NCI-H2227 (cell line): ENCODE results near the gene ANO1.

Source experiments
- DNase-seq: peaks from one replicate; lab custom pipeline; 2025; ENCODE audit not compliant: unreplicated experiment; lab: John Stamatoyannopoulos, UW

ANO1 gene

DNA sequence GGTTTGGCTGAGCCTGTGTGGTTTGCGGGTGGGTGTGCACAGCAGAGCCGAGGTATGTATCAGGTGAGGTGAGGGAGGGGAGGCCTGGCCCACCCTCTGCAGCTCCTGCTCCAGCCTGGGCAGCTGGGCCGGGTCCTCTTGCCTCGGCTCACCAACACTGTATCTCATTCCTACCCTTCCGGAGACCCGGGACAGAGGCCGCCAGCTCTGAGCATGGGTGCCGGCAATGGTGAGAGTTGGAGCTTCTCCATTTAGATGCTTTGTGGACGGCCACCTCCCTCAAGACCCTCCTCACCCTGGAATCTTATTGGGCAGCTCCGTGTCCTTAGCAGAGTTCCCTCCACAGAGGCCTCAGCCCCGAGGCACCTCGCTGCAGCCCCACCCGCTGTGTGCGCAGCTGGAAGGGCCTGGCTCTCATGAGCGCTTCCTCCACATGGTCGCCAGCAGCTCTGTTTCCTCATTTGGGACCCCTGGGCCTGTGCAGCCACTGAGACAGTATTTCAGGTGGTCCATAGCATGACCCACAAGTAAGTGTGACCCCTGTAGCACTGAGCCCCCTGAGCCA, 55.7 kb downstream of the ANO1 start:
- DNase-seq: no peak

DNA sequence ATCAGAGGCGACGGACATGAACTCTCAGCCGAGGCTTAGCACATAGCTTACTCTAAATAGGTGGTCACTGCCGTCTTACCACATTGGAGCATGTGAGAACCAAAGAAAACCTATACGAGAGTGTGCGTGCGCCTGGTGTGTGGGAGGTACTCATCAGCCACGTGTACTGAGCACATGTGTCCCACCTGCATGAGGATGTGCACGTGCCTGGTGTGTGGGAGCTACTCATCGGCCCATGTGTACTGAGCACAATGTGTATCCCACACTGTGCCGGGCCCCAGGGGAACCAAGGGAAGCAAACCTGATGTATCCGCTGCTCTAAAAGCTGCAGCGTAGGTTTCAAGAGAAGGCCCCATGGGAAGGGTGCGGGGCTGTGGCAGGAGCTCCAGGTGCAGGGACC, 56.4 kb downstream of the ANO1 start:
- DNase-seq: no peak

DNA sequence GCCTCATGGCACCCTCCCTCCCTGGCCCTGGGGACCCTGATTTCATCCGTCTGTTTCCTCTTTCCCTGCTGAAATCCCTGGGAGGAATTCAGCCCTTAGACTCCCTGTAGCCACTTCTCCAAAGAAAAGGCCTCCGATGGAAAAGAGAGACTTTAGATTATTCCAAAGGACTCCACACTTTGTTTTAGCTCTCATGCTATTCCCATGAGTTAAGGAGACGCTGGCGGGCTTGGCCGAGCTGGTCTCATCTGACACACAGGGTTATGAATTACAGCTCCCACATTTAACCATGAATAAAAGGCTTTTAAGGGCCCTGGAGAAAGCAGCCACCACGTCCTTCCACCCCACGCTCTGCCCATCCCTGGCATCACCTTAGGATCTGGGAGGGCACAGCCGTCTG, 57.0 kb downstream of the ANO1 start:
- DNase-seq: no peak

DNA sequence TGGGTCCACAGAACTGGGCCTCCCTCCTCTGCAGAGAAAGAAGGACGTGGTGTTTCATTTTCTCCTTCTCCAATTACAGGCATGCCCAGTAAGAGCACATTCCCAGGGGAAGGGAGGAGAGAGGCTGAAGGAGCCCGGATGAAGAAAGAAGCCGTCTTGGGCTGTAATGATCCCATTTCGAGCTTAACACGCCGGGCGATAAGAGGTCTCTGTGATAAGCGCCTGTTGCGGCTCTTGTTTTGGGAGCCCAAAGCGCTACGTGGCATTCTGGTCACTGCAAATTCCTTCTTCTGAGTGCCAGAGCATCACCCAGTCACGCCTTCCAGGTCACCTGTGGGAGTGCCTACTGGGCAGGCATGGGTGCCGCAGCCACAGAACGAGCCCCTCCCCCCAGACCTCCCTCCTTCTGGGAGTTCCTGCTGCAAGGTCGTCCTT, 57.5 kb downstream of the ANO1 start:
- no peak for DNase-seq

DNA sequence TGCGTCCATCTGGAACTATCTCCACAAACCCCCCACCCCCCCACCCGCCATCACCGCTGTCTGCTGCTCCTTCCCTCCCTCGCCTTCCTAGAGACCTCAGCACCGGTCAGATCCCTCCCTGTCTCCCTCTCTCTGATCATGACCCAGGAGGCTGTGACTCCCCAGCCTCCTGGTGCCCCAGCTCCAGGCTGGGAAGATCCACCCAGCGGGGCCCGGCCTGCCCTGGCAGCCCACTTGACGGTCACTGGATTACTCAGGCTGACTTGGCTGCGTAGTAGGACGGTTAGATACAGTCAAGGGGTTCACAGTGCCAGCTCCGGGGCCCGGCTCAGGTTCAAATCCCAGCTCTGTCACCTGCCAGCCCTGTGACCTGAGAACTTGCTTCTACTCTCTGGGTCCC, 59.3 kb downstream of the ANO1 start:
- DNase-seq: no peak

DNA sequence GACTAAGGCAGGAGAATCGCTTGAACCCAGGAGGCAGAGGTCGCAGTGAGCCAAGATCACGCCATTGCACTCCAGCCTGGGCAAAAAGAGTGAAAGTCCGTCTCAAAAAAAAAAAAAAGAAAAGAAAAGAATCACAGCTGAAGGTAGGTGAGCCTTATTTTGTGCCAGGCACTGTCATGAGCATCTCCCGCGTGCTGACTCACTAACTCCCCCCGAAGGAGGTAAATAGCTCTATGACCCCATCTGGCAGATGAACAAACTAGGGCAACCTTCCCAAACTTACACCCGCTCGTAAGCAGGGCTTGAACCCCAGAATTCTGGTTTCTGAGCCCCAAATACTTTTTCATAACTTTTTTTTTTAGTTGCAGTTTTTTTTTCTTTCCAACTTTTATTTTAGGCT, 60.3 kb downstream of the ANO1 start:
- DNase-seq: no peak

DNA sequence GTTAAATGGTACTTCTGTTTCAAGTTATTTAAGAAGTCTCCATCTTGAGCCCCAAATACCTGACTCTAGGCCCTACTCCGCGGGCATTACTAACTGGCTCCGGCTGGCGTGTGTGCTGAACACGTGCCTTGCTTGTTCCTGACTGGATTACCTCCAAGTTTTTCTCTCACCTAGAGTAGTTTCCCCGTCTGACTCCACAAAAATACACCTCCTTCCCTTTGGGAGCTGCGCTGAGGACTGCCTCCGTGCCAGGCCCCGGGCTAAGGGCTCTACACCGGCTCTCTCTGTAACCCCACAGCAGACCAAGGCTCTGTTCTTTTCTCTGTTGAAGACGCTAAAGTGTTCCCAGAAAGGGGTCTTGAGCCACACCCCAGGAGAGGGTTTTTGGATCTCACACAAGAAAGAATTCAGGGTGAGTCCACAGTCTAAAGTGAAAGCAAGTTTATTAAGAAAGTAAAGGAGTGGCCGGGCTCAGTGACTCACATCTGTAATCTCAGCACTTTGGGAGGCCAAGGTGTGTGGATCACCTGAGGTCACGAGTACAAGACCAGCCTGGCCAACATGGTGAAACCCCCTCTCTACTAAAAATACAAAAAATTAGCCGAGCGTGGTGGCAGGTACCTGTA, 61.8 kb downstream of the ANO1 start:
- no peak for DNase-seq

DNA sequence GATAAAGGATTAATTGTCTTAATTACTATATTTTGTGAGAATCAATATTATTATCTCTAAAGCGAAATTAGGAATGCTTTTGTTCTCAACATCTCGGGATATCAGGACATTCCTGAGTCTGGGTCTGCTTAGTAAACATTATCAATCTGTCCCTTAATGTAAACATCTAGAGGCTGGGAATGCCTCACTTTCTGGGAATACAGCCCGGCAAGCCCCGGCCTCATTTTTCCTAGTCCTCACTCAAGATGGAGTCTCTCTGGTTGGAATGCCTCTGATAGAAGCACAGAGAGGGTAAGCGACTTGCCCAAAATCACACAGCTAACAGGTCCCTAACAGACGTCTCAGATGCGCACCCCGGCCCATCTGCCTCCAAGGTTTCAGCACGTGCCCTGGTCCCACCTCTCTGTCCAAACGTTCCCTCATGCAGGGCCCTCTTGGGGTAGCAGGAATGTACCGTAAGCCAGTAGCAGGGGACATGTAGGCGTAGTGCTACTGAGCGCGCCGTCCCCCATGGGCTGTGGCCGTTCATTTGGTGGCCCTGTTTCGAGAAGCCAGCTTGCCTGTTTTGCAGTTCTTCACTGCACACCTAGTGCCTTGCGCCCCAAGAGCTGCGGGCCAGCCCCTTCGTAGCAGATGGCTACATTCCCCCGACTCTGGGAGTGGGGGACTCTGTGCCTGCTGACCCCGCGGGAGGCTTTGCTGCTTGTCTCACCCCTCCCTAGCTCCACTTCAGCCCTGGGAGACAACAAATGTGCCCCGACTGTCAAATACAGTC, 62.8 kb downstream of the ANO1 start:
- no peak for DNase-seq

DNA sequence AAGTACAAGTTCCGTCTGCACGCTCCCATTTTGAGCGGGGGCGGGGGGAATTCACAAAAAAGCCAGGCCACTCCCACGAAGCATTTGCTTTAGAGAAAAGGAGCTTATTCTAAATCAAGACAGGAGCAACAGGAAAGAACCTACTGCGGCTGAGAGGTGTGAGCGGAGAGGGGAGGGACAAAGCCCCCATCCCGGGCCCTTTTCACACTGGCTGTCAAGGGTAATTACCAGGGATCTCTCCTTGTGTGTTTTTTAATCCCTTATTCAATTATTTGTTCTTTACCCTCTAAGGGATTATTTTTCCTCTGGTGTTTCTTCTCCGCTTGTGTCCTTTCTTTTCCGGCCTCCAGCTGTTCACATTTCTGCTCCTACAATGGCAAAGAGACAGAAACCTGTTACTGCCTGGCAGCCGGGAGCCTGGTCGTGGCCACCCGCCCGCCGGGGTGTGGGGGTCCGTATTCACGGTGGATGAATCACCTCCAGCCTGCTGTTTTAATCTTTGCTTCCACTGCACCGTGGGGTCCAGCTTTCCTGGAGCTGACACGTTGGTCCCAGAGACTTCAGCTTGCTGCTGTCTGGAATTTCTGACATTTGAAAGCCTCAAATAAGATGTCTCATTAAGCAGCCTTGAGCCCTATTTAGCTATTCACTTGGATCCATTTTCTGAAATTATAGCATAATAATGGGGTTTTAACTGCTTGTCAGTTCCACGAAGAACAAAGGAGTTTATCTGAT, 63.5 kb downstream of the ANO1 start:
- DNase-seq: peak; percentile 61

DNA sequence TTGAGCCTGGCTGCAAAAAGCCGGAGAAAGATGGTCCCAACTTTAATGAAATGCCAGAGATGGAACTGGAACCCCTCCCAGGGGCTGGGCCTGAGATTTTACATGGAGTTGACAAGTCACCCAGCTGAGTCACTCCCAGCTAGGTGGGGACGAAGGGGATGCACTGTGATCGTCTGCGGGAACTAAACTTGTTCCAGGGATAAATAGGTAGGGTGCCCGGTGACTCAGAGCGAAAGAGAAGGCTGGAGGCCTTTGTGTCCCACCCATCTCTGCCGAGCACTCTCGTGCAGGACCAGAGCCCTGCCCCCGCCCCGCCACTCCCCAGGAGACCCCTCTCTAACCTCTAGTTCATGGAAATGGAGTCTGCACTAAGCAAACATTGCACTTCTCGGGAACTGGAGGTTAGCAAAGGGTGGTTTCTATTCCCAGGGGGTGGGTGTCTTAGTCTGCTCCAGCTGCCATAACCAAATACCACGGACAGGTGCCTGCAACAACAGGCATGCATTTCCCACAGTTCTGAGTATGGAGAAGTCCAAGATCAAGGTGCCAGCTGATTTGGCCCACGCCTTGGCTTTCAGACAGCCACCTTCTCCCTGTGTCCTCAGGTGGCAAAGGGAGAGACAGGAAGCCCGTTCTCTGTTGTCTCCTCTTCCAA, 64.2 kb downstream of the ANO1 start:
- DNase-seq: no peak

DNA sequence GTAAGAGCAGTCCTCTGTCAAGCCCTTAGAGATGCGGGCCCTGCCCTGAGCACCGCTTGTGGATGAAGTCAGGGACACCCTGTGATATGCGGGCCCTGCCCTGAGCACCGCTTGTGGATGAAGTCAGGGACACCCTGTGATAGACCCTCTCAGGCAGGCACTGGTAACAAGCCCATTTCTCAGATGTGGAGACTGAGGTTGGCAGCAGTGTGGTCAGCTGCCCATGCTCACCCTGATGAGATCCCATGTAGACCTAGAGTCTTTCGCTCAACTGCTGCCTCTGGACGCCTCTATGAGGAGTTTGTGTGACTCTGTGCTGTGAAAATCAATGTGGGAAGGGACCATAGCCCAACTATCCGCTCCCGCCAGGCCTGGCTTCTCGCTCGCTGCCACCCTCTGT, 66.1 kb downstream of the ANO1 start:
- no peak for DNase-seq

DNA sequence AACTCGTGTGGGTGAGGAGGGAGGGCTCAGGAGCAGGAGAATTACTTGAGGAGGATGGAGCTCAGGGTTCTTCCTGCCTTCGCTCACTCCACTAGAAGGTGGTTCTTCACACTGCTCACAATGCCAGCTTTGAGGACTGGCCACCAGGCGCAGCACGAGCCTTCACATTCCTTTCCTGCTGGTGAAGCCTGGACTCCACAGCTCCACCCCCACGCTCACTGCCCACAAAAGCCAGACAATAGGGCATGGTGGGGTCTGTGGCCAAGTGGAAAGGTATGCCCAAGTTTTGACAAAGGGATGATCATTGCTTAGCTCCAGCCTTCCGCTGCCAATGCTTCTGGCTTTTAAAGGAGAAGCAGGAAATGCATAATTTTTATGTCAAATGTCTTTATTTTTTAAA, 67.0 kb downstream of the ANO1 start:
- DNase-seq: no peak

DNA sequence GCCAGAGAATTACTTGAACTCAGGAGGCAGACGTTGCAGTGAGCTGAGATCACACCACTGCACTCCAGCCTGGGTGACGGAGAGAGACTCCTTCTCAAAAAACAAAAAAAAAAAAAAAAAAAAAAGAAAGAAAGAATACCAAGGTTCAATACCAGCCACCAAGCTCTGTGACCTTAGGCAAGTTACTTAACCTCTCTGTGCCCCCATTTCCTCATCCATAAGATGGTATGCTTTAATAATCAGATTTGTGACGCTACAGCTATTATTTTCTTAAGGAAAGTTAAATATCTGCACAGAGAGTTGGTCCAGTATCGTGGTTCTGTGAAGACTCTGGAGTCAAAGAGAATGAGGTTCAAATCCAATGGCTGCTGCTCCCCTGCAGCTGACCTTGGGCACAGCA, 67.7 kb downstream of the ANO1 start:
- DNase-seq: no peak

DNA sequence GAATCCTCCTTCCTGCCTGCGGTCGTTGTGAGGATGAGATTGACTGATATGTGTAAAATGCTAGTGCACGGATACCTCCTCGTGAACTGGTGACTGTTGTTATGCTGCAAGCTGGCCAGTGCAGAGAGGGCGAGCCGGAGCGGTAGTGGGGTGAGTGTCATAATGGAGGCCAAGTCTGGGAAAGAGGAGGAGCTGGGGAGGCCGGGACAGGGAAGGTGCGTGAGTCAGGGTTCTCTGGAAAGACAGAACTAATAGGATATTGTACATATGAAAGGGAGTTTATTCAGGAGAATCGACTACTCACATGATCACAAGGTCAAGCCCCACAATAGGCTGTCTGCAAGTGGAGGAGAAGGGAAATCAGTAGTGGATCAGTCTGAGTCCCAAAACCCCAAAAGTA, 68.2 kb downstream of the ANO1 start:
- no peak for DNase-seq

DNA sequence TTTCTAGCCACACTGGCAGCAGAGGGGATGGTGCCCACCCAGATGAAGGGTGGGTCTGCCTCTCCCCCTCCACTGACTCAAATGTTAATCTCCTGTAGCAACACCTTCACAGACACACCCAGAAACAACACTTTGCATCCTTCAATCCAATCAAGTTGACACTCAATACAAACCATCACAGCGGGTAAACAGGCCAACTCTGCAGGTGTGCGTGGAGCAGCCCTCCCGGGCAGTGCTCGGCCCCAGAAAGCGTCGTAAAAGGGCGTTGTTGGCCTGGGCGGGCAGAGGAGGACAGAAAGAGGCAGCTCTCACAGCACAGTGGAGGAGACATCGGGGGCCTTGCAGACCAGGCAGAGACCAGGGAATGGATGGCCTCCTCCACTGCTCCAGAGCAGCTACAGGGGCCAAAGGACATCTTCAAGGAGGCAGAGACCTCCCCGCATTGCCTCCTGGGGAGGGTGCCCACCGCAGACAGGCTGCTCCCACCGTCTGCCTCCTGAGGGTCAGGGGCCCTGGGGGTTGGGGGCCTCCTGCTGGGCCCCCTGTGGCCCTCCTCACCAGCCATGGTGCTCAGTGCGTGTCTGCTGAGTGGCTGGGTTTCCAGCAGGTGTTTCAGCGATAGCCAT, 68.9 kb downstream of the ANO1 start:
- no peak for DNase-seq

DNA sequence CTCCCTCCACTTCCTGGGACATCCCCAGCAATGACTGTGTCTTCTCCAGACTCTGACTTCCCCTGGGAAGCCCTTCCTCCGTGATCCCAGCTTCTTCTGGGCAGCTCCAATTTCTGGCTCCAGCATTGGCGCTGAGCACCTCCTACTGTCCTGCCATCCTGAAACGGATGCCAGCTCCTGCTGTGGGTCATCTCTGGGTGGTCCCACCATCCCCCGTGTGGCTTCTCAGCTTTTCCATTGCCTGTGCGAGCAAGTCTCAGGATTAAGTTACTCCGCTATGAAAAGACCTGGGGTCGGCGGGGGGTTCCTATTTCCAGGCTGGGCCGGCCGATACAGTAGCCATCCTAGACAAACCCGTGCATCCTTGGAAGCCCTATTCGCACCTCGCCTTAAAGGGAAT, 69.6 kb downstream of the ANO1 start:
- DNase-seq: no peak

DNA sequence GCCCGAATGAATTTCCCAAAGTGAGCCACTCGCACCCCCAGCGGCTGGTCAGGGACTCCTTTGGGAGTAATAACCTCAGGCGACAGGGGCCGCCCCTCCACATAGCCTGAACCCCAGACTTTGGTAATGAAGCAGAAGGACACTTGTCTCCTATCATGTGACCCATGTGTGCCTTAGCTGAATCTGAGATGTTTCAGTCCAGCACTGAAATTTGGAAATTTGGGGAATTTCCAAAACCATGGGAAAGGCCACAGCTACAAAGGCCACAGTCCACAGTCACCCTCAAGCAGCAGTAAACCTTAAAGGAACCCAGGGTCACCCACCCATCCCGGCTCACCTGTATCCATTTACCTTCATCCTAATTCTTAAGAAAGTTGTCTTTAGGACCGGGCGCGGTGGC, 73.6 kb downstream of the ANO1 start:
- DNase-seq: no peak

DNA sequence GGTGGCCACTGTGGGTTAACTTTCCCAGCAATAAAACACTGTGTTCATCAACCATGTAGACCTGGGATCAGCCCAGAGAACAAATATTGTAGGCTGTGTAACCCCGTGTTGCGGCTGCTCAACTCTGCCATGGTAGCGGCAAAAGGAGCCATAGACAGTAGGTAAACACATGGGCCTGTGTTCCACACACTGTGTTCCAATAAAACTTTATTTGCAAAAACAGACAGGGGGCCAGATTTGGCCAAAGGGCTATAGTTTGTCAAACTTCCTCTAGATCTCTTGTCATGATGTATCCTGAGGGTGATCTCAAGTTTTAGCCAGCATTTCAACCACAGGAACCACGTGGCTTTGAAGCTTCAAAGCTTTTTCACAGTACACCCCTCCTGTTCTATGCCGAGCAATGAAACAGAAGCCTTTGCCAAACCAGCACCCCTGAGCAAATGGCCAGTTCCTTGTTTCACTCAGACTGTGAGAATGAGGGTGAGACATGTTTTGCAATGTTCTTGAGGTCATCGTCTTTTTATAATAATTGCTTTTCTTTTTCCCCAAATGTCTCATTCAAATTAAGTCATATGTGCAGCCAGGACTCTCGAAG, 75.1 kb downstream of the ANO1 start:
- no peak for DNase-seq

DNA sequence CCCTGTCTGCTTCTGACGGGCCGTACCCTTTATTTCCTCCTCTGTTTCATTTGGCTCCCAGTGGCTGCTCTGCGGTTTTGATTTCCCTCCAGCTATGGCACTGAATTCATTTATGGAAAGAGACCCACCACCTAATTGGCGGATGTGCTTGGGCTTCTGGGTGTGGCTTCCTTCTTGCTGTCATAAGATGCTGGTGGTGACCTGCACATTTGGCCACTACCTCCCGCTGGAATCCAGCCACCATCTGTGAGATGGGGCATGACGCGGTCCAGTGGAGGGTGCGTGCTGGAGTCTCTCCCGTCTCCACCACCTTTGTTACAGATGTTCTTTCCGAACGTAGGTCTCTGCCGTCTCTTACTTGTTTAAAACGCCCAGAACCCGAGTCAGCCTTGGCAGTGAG, 77.3 kb downstream of the ANO1 start:
- DNase-seq: no peak

DNA sequence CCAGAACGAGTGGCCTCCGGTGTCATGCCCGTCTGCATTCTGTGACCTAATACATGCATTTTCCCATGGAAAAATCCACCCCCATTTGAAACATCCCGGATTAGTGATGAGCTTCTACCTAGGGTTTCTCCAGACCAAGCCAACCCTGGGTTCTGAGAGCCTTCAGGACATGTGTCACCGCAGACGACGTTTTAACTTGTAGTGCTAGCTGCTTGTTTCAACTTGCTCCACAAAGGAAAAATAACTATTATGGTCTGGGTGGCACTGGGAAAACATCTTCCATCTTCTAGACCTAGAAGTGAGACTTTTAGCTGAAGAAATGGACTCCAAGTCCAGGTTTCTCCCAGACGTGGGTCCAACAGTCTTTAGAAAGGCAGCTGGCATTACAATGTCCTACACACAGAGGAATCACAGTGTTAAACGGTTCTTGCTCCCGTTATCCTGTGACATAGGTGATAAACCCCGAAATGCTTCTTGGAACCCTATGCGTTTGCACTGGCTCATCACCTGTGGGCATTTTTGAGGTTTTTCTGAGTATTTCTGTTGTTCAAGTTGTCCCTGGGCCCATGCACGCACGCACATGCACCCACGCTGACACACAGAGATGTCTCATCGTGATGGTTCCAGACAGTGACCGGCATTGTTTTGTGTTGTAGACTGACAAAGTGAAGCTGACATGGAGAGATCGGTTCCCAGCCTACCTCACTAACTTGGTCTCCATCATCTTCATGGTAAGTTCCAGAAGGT, 78.3 kb downstream of the ANO1 start:
- DNase-seq: no peak
